SK-N-SH treated with all-trans-retinoic acid at 6 μM for 48 hours (cell line): ENCODE results near the gene GAST.

Experiments used
- GLIS3 ChIP-seq: fragments of 250-450 bp; sonication (Bioruptor Pico); IDR thresholded peaks from 2 replicates; pipeline ENCODE4 v1.5.0; 2020; ENCODE audit warnings: mild to moderate bottlenecking, moderate library complexity
- RARB ChIP-seq: fragments of 250-450 bp; sonication (Bioruptor Pico); IDR thresholded peaks from 2 replicates; pipeline ENCODE4 v1.8.0; 2021; ENCODE audit warnings: mild to moderate bottlenecking, moderate library complexity
- TOX ChIP-seq: fragments of 250-450 bp; sonication (Bioruptor Pico); IDR thresholded peaks from 2 replicates; pipeline ENCODE4 v1.8.0; 2021; ENCODE audit warnings: mild to moderate bottlenecking, moderate library complexity, borderline replicate concordance
- TF ChIP-seq, protein P1 (sequence below): fragments of 250-450 bp; sonication (Bioruptor Pico); IDR thresholded peaks from 2 replicates; pipeline ENCODE4 v1.8.0; 2020; ENCODE audit warnings: mild to moderate bottlenecking, moderate library complexity, borderline replicate concordance
- TF ChIP-seq, protein P2 (sequence below): fragments of 250-450 bp; sonication (Bioruptor Pico); IDR thresholded peaks from 2 replicates; pipeline ENCODE4 v1.5.1; 2020; ENCODE audit warnings: low read depth, mild to moderate bottlenecking, moderate library complexity

DNA sequence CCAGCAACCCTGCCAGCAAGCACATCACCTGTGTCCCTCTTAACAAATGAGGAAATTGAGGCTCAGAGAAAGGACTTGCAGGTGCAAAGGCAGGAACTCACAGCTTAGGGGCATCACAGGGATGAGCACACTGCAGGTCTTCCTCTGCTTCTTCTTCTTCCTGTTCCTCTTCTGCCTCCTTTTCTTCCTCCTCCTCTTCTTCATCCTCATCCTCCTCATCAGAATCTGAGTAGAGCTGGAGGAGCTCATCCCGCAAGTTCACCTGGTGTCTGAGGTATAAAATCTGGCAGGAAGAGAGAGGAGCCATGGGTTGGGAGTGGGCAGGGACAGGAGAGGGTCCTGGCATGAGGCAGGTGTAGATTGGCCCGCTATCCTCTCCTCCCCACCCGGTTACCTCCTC is 19.7 kb downstream of the GAST start:
- no peak for TF ChIP-seq RARB (CRISPR knock-in tag)
- TF ChIP-seq TOX (CRISPR knock-in tag), result no peak
- TF ChIP-seq, protein P1, sequence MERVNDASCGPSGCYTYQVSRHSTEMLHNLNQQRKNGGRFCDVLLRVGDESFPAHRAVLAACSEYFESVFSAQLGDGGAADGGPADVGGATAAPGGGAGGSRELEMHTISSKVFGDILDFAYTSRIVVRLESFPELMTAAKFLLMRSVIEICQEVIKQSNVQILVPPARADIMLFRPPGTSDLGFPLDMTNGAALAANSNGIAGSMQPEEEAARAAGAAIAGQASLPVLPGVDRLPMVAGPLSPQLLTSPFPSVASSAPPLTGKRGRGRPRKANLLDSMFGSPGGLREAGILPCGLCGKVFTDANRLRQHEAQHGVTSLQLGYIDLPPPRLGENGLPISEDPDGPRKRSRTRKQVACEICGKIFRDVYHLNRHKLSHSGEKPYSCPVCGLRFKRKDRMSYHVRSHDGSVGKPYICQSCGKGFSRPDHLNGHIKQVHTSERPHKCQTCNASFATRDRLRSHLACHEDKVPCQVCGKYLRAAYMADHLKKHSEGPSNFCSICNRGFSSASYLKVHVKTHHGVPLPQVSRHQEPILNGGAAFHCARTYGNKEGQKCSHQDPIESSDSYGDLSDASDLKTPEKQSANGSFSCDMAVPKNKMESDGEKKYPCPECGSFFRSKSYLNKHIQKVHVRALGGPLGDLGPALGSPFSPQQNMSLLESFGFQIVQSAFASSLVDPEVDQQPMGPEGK, result no peak
- TF ChIP-seq GLIS3 (CRISPR knock-in tag), result no peak
- TF ChIP-seq, protein P2, sequence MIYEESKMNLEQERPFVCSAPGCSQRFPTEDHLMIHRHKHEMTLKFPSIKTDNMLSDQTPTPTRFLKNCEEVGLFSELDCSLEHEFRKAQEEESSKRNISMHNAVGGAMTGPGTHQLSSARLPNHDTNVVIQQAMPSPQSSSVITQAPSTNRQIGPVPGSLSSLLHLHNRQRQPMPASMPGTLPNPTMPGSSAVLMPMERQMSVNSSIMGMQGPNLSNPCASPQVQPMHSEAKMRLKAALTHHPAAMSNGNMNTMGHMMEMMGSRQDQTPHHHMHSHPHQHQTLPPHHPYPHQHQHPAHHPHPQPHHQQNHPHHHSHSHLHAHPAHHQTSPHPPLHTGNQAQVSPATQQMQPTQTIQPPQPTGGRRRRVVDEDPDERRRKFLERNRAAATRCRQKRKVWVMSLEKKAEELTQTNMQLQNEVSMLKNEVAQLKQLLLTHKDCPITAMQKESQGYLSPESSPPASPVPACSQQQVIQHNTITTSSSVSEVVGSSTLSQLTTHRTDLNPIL (CRISPR knock-in tag), result no peak
